Esophagus squamous epithelium (tissue), 4 donors: ENCODE results near the gene KRT2.

Experiments
- POLR2A ChIP-seq, 4 donors: fragments of 450-650 bp; IDR thresholded peaks; one replicate each; pipeline ENCODE4 v1.6.1; 2017; ENCODE audit warnings: antibody characterized with exemption in 4 of 4, mild to moderate bottlenecking in 4 of 4, moderate library complexity in 3 of 4
- TF ChIP-seq, protein P1 (sequence below), 6 experiments: fragments of 450-650 bp in 4 of 6; fragments of 200-600 bp in 2 of 6; sonication (generic) in 2 of 6; IDR thresholded peaks; one replicate each; pipeline ENCODE4 v1.5.1; 2016 to 2019; ENCODE audit warnings: antibody characterized with exemption in 6 of 6, mild to moderate bottlenecking in 4 of 6, moderate library complexity in 4 of 6

DNA sequence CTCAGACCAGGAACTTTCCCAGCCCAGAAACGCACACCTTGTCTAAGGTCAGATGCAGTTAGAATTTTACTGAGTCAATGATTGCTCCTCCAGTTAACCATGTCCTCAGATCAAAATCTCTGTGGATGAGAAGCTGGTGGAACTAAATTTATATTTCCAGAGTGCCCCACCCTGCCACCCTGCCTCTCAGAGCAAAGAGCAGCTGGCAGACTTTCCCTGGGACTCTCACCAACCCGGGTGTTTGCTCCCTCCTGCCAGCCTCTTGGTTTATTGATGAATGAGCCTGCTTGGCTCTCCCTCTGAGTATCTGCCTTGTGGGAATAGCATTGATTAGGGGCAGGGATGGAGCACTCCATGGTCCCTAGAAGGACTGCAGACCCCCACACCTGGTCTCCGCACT is 34.1 kb upstream of the KRT2 start:
- TF ChIP-seq, protein P1, sequence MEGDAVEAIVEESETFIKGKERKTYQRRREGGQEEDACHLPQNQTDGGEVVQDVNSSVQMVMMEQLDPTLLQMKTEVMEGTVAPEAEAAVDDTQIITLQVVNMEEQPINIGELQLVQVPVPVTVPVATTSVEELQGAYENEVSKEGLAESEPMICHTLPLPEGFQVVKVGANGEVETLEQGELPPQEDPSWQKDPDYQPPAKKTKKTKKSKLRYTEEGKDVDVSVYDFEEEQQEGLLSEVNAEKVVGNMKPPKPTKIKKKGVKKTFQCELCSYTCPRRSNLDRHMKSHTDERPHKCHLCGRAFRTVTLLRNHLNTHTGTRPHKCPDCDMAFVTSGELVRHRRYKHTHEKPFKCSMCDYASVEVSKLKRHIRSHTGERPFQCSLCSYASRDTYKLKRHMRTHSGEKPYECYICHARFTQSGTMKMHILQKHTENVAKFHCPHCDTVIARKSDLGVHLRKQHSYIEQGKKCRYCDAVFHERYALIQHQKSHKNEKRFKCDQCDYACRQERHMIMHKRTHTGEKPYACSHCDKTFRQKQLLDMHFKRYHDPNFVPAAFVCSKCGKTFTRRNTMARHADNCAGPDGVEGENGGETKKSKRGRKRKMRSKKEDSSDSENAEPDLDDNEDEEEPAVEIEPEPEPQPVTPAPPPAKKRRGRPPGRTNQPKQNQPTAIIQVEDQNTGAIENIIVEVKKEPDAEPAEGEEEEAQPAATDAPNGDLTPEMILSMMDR (IDR thresholded peaks at IDR 0.05) = no peak
- TF ChIP-seq POLR2A (IDR thresholded peaks at IDR 0.05) = no peak
